ENCODE data around the gene STARD8.

STARD8 gene

GRCh38 chrX:68658530-68658929 lies 11.1 kb downstream of the STARD8 start:
- H3K27me3 ChIP-seq (ENCODE audit: control insufficient read depth in 5 of 5, insufficient read depth in 4 of 5, low read length in 5 of 5) = peaks cover 0 to 22% (median 14%) of the 10 kb centered on the region in 5 donors
- H3K4me1 ChIP-seq (ENCODE audit: control insufficient read depth in 5 of 5, insufficient read depth in 5 of 5, low read length in 5 of 5) = peaks cover 0 to 15% (median 6%) of the 10 kb centered on the region in 5 donors
- H3K36me3 ChIP-seq (ENCODE audit: control insufficient read depth in 5 of 5, insufficient read depth in 5 of 5, low read length in 5 of 5) = no peaks in the 10 kb centered on the region
- no peak overlapping the region for H3K27ac ChIP-seq (ENCODE audit: low read depth, low read length)
- H3K9ac ChIP-seq (ENCODE audit: low read length in 5 of 5) = no peak overlapping the region
- H3K4me3 ChIP-seq (ENCODE audit: low read depth in 1 of 5, low read length in 5 of 5) = no peak overlapping the region
- H3K9me3 ChIP-seq (ENCODE audit: control insufficient read depth in 5 of 5, low read length in 5 of 5) = no peaks in the 10 kb centered on the region

GRCh38 chrX:68659385-68659784 lies 11.9 kb downstream of the STARD8 start:
- Histone ChIP-seq H3K27ac (ENCODE audit: low read depth, low read length) (no peak overlapping the region), H3K36me3 (ENCODE audit: control insufficient read depth in 5 of 5, insufficient read depth in 5 of 5, low read length in 5 of 5) (no peaks in the 10 kb centered on the region), H3K4me3 (ENCODE audit: low read depth in 1 of 5, low read length in 5 of 5) (no peak overlapping the region), H3K4me1 (ENCODE audit: control insufficient read depth in 5 of 5, insufficient read depth in 5 of 5, low read length in 5 of 5) (peaks cover 0 to 15% (median 6%) of the 10 kb centered on the region in 5 donors), H3K9ac (ENCODE audit: low read length in 5 of 5) (no peak overlapping the region), H3K27me3 (ENCODE audit: control insufficient read depth in 5 of 5, insufficient read depth in 4 of 5, low read length in 5 of 5) (peaks cover 0 to 16% (median 13%) of the 10 kb centered on the region in 5 donors), H3K9me3 (ENCODE audit: control insufficient read depth in 5 of 5, low read length in 5 of 5) (no peaks in the 10 kb centered on the region)

- Histone ChIP-seq H3K4me1 (ENCODE audit: control insufficient read depth in 5 of 5, insufficient read depth in 5 of 5, low read length in 5 of 5) (peaks cover 0 to 15% (median 6%) of the 10 kb centered on the region in 5 donors), H3K36me3 (ENCODE audit: control insufficient read depth in 5 of 5, insufficient read depth in 5 of 5, low read length in 5 of 5) (no peaks in the 10 kb centered on the region), H3K4me3 (ENCODE audit: low read depth in 1 of 5, low read length in 5 of 5) (no peak overlapping the region), H3K9ac (ENCODE audit: low read length in 5 of 5) (no peak overlapping the region), H3K27ac (ENCODE audit: low read depth, low read length) (no peak overlapping the region), H3K9me3 (ENCODE audit: control insufficient read depth in 5 of 5, low read length in 5 of 5) (no peaks in the 10 kb centered on the region), H3K27me3 (ENCODE audit: control insufficient read depth in 5 of 5, insufficient read depth in 4 of 5, low read length in 5 of 5) (peaks cover 0 to 13% (median 9%) of the 10 kb centered on the region in 5 donors)
Measured at GRCh38 chrX:68659786-68660185, 12.3 kb downstream of the STARD8 start.

GRCh38 chrX:68660746-68661145 lies 13.3 kb downstream of the STARD8 start:
- H3K4me3 ChIP-seq (ENCODE audit: low read depth in 1 of 5, low read length in 5 of 5) = no peak overlapping the region
- H3K9ac ChIP-seq (ENCODE audit: low read length in 5 of 5) = no peak overlapping the region
- no peaks in the 10 kb centered on the region for H3K9me3 ChIP-seq (ENCODE audit: control insufficient read depth in 5 of 5, low read length in 5 of 5)
- peaks cover 0 to 21% (median 8%) of the 10 kb centered on the region in 5 donors for H3K4me1 ChIP-seq (ENCODE audit: control insufficient read depth in 5 of 5, insufficient read depth in 5 of 5, low read length in 5 of 5)
- no peaks in the 10 kb centered on the region for H3K36me3 ChIP-seq (ENCODE audit: control insufficient read depth in 5 of 5, insufficient read depth in 5 of 5, low read length in 5 of 5)
- no peak overlapping the region for H3K27ac ChIP-seq (ENCODE audit: low read depth, low read length)
- peaks cover 0 to 13% (median 8%) of the 10 kb centered on the region in 5 donors for H3K27me3 ChIP-seq (ENCODE audit: control insufficient read depth in 5 of 5, insufficient read depth in 4 of 5, low read length in 5 of 5)

GRCh38 chrX:68665502-68665901 lies 18.0 kb downstream of the STARD8 start:
- Histone ChIP-seq H3K9ac (ENCODE audit: low read length in 5 of 5) (no peak overlapping the region), H3K4me1 (ENCODE audit: control insufficient read depth in 5 of 5, insufficient read depth in 5 of 5, low read length in 5 of 5) (peaks cover 0 to 15% (median 5%) of the 10 kb centered on the region in 5 donors), H3K36me3 (ENCODE audit: control insufficient read depth in 5 of 5, insufficient read depth in 5 of 5, low read length in 5 of 5) (peaks cover 0 to 2% (median 0%) of the 10 kb centered on the region in 5 donors), H3K27ac (ENCODE audit: low read depth, low read length) (no peak overlapping the region), H3K27me3 (ENCODE audit: control insufficient read depth in 5 of 5, insufficient read depth in 4 of 5, low read length in 5 of 5) (peaks cover 0 to 12% (median 5%) of the 10 kb centered on the region in 5 donors), H3K9me3 (ENCODE audit: control insufficient read depth in 5 of 5, low read length in 5 of 5) (no peaks in the 10 kb centered on the region), H3K4me3 (ENCODE audit: low read depth in 1 of 5, low read length in 5 of 5) (no peak overlapping the region)

- no peak overlapping the region for H3K4me3 ChIP-seq (ENCODE audit: low read depth in 1 of 5, low read length in 5 of 5)
- peaks cover 0 to 12% (median 5%) of the 10 kb centered on the region in 5 donors for H3K27me3 ChIP-seq (ENCODE audit: control insufficient read depth in 5 of 5, insufficient read depth in 4 of 5, low read length in 5 of 5)
- H3K27ac ChIP-seq (ENCODE audit: low read depth, low read length) = no peak overlapping the region
Measured at GRCh38 chrX:68666580-68666979, 19.1 kb downstream of the STARD8 start.

GRCh38 chrX:68669094-68669860 lies 21.8 kb downstream of the STARD8 start:
- no peak overlapping the region for H3K9ac ChIP-seq (ENCODE audit: low read length in 5 of 5)
- H3K4me1 ChIP-seq (ENCODE audit: control insufficient read depth in 5 of 5, insufficient read depth in 5 of 5, low read length in 5 of 5) = peaks cover 0 to 36% (median 21%) of the 10 kb centered on the region in 5 donors
- no peak overlapping the region for H3K4me3 ChIP-seq (ENCODE audit: low read depth in 1 of 5, low read length in 5 of 5)
- no peak overlapping the region for H3K27ac ChIP-seq (ENCODE audit: low read depth, low read length)
- H3K9me3 ChIP-seq (ENCODE audit: control insufficient read depth in 5 of 5, low read length in 5 of 5) = no peaks in the 10 kb centered on the region
- peaks cover 0 to 13% (median 6%) of the 10 kb centered on the region in 5 donors for H3K27me3 ChIP-seq (ENCODE audit: control insufficient read depth in 5 of 5, insufficient read depth in 4 of 5, low read length in 5 of 5)
- peaks cover 0 to 2% (median 0%) of the 10 kb centered on the region in 5 donors for H3K36me3 ChIP-seq (ENCODE audit: control insufficient read depth in 5 of 5, insufficient read depth in 5 of 5, low read length in 5 of 5)

More at GRCh38 chrX:68666580-68666979, 19.1 kb downstream of the STARD8 start:
- Histone ChIP-seq H3K9me3 (ENCODE audit: control insufficient read depth in 5 of 5, low read length in 5 of 5) (no peaks in the 10 kb centered on the region), H3K4me1 (ENCODE audit: control insufficient read depth in 5 of 5, insufficient read depth in 5 of 5, low read length in 5 of 5) (peaks cover 0 to 18% (median 5%) of the 10 kb centered on the region in 5 donors), H3K36me3 (ENCODE audit: control insufficient read depth in 5 of 5, insufficient read depth in 5 of 5, low read length in 5 of 5) (peaks cover 0 to 2% (median 0%) of the 10 kb centered on the region in 5 donors), H3K9ac (ENCODE audit: low read length in 5 of 5) (no peak overlapping the region)

GRCh38 chrX:68669871-68670270 lies 22.4 kb downstream of the STARD8 start:
- Histone ChIP-seq H3K36me3 (ENCODE audit: control insufficient read depth in 5 of 5, insufficient read depth in 5 of 5, low read length in 5 of 5) (peaks cover 0 to 2% (median 0%) of the 10 kb centered on the region in 5 donors), H3K4me3 (ENCODE audit: low read depth in 1 of 5, low read length in 5 of 5) (no peak overlapping the region), H3K27me3 (ENCODE audit: control insufficient read depth in 5 of 5, insufficient read depth in 4 of 5, low read length in 5 of 5) (peaks cover 0 to 14% (median 6%) of the 10 kb centered on the region in 5 donors), H3K27ac (ENCODE audit: low read depth, low read length) (no peak overlapping the region), H3K9ac (ENCODE audit: low read length in 5 of 5) (no peak overlapping the region), H3K4me1 (ENCODE audit: control insufficient read depth in 5 of 5, insufficient read depth in 5 of 5, low read length in 5 of 5) (peaks cover 0 to 36% (median 21%) of the 10 kb centered on the region in 5 donors), H3K9me3 (ENCODE audit: control insufficient read depth in 5 of 5, low read length in 5 of 5) (no peaks in the 10 kb centered on the region)

GRCh38 chrX:68671221-68671620 lies 23.8 kb downstream of the STARD8 start:
- H3K27ac ChIP-seq (ENCODE audit: low read depth, low read length) = no peak overlapping the region
- no peak overlapping the region for H3K9ac ChIP-seq (ENCODE audit: low read length in 5 of 5)

GRCh38 chrX:68672581-68673318 lies 25.3 kb downstream of the STARD8 start:
- Histone ChIP-seq H3K27me3 (ENCODE audit: control insufficient read depth in 5 of 5, insufficient read depth in 4 of 5, low read length in 5 of 5) (peaks cover 0 to 14% (median 6%) of the 10 kb centered on the region in 5 donors), H3K9ac (ENCODE audit: low read length in 5 of 5) (no peak overlapping the region), H3K9me3 (ENCODE audit: control insufficient read depth in 5 of 5, low read length in 5 of 5) (no peaks in the 10 kb centered on the region), H3K4me3 (ENCODE audit: low read depth in 1 of 5, low read length in 5 of 5) (no peak overlapping the region), H3K4me1 (ENCODE audit: control insufficient read depth in 5 of 5, insufficient read depth in 5 of 5, low read length in 5 of 5) (peaks cover 0 to 27% (median 19%) of the 10 kb centered on the region in 5 donors), H3K36me3 (ENCODE audit: control insufficient read depth in 5 of 5, insufficient read depth in 5 of 5, low read length in 5 of 5) (no peaks in the 10 kb centered on the region), H3K27ac (ENCODE audit: low read depth, low read length) (peak overlapping the region; percentile 67)

More at GRCh38 chrX:68671221-68671620, 23.8 kb downstream of the STARD8 start:
- Histone ChIP-seq H3K4me1 (ENCODE audit: control insufficient read depth in 5 of 5, insufficient read depth in 5 of 5, low read length in 5 of 5) (peaks cover 0 to 27% (median 19%) of the 10 kb centered on the region in 5 donors), H3K36me3 (ENCODE audit: control insufficient read depth in 5 of 5, insufficient read depth in 5 of 5, low read length in 5 of 5) (peaks cover 0 to 2% (median 0%) of the 10 kb centered on the region in 5 donors), H3K4me3 (ENCODE audit: low read depth in 1 of 5, low read length in 5 of 5) (no peak overlapping the region), H3K27me3 (ENCODE audit: control insufficient read depth in 5 of 5, insufficient read depth in 4 of 5, low read length in 5 of 5) (peaks cover 0 to 17% (median 3%) of the 10 kb centered on the region in 5 donors), H3K9me3 (ENCODE audit: control insufficient read depth in 5 of 5, low read length in 5 of 5) (no peaks in the 10 kb centered on the region)
